Thyroid gland (tissue), 4 donors: Measurements from ENCODE around the gene TCF12.

Experiments used
- CTCF ChIP-seq, 6 experiments: fragments of 200-600 bp in 3 of 6; fragments of 450-650 bp in 3 of 6; sonication (generic) in 3 of 6; IDR thresholded peaks; one replicate each; pipeline ENCODE4 v1.5.1; 2016 to 2019; ENCODE audit warnings: antibody characterized with exemption in 6 of 6, mild to moderate bottlenecking in 2 of 6, inconsistent platforms in 1 of 6, moderate library complexity in 1 of 6
- POLR2A ChIP-seq, 2 donors: fragments of 450-650 bp; IDR thresholded peaks; one replicate each; pipeline ENCODE4 v1.6.1; 2017; ENCODE audit warnings: antibody characterized with exemption in 2 of 2, mild to moderate bottlenecking in 2 of 2, moderate library complexity in 1 of 2

- no peak for TF ChIP-seq CTCF (IDR thresholded peaks at IDR 0.05)
- no peak for TF ChIP-seq POLR2A (IDR thresholded peaks at IDR 0.05)
Observed at GRCh38 chr15:57193161-57193560, 274.7 kb downstream of the TCF12 start.
